Retina (tissue), 1 donor: ENCODE measurements around the gene LUZP2.
"Not testable (repeated sequence)": the region's sequence is repeated elsewhere in the genome, so short reads cannot be mapped to it uniquely, and the experiment has no call there.

Source experiments
- DNase-seq: peaks from one replicate; pipeline ENCODE4 v3.0.0-alpha.2; 2016

The LUZP2 gene

GRCh38 chr11:24934733-24935439 lies 438.0 kb downstream of the LUZP2 start:
- no peak for DNase-seq

GRCh38 chr11:24944891-24945290 lies 448.0 kb downstream of the LUZP2 start:
- DNase-seq = no peak

GRCh38 chr11:24949406-24949805 lies 452.6 kb downstream of the LUZP2 start:
- no peak for DNase-seq

GRCh38 chr11:24963852-24964251 lies 467.0 kb downstream of the LUZP2 start:
- no peak for DNase-seq

- no peak for DNase-seq
Measured at GRCh38 chr11:24965748-24966147, 468.9 kb downstream of the LUZP2 start.

GRCh38 chr11:24993903-24994302 lies 497.1 kb downstream of the LUZP2 start:
- DNase-seq = not testable (repeated sequence)

GRCh38 chr11:24999929-25000328 lies 503.1 kb downstream of the LUZP2 start:
- not testable (repeated sequence) for DNase-seq

- DNase-seq = no peak
Measured at GRCh38 chr11:25037431-25037830, 540.6 kb downstream of the LUZP2 start.

GRCh38 chr11:25038131-25038530 lies 541.3 kb downstream of the LUZP2 start:
- DNase-seq = no peak

GRCh38 chr11:25039165-25039564 lies 542.3 kb downstream of the LUZP2 start:
- DNase-seq = no peak

- no peak for DNase-seq
Measured at GRCh38 chr11:25048632-25049031, 551.8 kb downstream of the LUZP2 start.

- no peak for DNase-seq
Measured at GRCh38 chr11:25052844-25053243, 556.0 kb downstream of the LUZP2 start.

- no peak for DNase-seq
Measured at GRCh38 chr11:25057861-25058260, 561.0 kb downstream of the LUZP2 start.

- DNase-seq = no peak
Measured at GRCh38 chr11:25065746-25066145, 568.9 kb downstream of the LUZP2 start.

GRCh38 chr11:25066706-25067105 lies 569.9 kb downstream of the LUZP2 start:
- DNase-seq = no peak

GRCh38 chr11:25068451-25068850 lies 571.6 kb downstream of the LUZP2 start:
- no peak for DNase-seq

GRCh38 chr11:25094085-25094802 lies 597.4 kb downstream of the LUZP2 start:
- DNase-seq = no peak

- no peak for DNase-seq
Measured at GRCh38 chr11:25119416-25119815, 622.6 kb downstream of the LUZP2 start.
